Thyroid gland (tissue), 4 donors: ENCODE results near the gene PAQR8.

Experiments used
- CTCF ChIP-seq, 6 experiments: fragments of 200-600 bp in 3 of 6; fragments of 450-650 bp in 3 of 6; sonication (generic) in 3 of 6; IDR thresholded peaks; one replicate each; pipeline ENCODE4 v1.5.1; 2016 to 2019; ENCODE audit warnings: antibody characterized with exemption in 6 of 6, mild to moderate bottlenecking in 2 of 6, inconsistent platforms in 1 of 6, moderate library complexity in 1 of 6
- POLR2A ChIP-seq, 2 donors: fragments of 450-650 bp; IDR thresholded peaks; one replicate each; pipeline ENCODE4 v1.6.1; 2017; ENCODE audit warnings: antibody characterized with exemption in 2 of 2, mild to moderate bottlenecking in 2 of 2, moderate library complexity in 1 of 2

DNA sequence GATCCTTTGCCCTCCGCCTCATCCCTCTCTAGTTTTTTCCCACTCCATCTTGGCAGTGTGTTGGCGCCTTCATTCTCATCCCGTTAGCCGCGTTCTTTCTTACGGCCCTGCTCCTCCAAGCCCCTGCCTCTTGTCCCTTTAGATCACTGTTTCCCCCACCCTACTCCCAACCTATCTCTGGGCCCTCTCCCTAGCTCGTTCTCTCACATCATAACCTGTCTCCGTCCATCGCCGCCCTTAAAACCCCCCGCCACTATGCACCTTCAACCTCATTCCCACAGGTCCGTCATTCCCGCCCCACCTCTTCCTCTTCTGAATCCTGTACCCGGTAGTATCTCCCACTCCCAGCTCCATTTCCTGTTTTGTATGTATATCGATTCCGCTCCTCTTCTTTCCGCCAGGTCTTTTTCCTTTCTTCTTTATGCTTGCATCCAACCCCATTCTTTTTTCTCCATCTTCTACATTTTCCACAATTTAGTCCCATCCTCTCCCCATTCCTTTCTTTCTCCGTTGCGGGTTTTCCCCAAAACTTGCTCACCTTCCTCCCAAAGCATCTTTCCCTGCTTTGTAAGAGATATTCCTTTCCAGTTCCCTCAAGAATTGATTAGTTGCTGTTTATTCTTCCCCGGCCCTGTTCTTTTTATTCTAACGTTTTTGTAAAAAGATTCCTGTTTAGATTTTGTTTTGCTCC is 58.9 kb downstream of the PAQR8 start:
- TF ChIP-seq CTCF (IDR thresholded peaks at IDR 0.05) = no peak
- TF ChIP-seq POLR2A (IDR thresholded peaks at IDR 0.05) = no peak
